GM21825 (cell line): ENCODE measurements around the gene SLITRK2.

Experiments
- ATAC-seq: cut with Tn5 transposase; IDR thresholded peaks from one replicate; pipeline ENCODE4 v1.9.1; 2021; ENCODE audit warnings: mild to moderate bottlenecking, moderate library complexity; ENCODE audit not compliant: unreplicated experiment

Gene SLITRK2

DNA sequence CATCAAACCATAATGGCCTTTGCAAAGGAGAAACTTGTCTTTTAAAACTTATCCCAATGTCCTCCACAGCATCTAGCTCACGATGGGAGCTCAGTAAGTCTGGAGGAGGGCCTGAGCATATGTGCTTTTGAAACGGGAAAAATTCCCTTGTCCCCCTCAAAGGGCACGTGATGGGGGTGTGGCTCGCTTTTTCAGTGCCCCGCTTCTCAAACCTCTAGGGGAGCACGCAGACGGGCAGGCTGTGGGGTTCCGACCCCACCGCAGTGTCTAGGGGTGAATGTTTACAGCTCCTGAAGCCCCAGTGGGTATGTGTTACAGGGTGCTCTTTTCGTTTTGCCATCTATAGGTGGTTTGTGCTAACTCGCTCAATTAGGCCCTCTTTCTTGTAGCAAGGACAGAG lies 31.2 kb downstream of the SLITRK2 start:
- ATAC-seq: no peak

DNA sequence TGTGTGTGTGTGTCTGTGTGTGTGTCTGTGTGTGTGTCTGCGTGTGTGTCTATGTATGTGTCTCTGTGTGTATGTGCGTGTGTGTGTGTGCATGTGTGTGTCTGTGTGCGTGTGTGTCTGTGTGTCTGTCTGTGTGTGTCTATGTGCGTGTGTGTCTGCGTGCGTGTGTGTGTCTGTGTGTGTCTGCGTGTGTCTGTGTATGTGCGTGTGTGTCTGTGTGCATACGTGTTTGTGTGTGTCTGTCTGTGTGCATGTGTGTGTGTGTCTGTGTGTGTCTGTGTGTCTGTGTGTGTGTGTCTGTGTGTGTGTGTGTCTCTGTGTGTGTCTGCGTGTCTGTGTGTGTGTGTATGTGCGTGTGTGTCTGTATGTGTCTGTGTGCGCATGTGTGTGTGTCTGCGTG lies 35.6 kb downstream of the SLITRK2 start:
- ATAC-seq: no peak

DNA sequence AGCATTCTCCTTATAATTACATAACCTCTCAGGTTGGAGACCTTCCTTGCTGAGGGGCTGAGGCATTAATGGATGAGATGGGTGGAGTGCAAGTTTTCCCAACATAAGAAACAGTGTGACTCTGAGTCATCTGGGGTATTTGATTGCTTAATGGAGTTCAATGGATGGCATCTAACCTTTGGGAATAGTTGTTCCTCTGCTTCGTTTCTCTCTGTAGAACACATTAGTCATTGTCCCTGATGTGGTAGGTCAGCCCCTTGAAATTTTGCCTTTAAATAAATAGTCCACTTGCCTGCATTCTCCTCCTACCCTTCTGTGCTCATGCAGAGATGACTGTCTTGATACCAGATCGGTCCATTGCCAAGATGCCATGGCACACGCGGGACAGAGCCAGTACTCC lies 38.6 kb downstream of the SLITRK2 start:
- ATAC-seq: no peak

DNA sequence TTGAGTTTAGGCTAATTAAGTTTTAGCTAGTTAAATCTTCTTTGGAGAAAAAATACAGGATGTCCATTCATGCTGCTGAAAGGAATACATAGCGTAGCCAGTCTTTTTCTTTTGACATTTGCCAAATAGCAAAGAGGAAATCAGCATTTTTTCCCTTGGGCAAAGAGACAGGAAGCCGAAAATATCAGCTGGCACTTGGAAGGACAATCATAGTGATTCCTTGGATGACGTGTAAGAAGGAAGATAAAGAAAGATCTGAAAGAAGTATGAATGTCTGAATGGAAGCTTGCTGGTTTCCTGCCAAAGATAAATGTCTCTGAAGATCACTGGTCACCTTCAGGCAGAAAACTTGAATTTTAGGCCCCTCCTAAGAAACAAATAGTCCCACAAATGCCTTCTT lies 44.2 kb downstream of the SLITRK2 start:
- no peak for ATAC-seq

DNA sequence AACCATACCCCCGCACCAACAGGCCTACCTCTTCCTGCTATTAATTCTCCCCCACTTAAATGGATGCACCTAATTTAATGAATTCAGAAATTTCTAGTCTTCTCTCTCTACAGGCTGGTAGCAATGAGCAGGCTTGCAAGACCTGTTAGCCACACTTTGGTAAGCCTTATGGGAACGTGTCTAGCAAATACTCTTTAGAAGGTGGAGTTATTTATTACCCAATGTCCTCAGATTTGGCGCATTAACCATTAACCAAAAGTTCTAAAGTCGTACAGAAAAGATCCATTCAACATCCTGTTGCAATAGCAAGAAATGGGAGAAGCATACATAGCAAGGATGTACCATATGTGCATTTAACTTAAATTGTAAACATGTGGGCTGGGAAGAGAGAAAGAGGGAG lies 47.5 kb downstream of the SLITRK2 start:
- ATAC-seq: no peak
